HG03135 (cell line): ENCODE data around the gene KNG1.
"Not testable (repeated sequence)": the region's sequence is repeated elsewhere in the genome, so short reads cannot be mapped to it uniquely, and the experiment has no call there.

Source experiments
- ATAC-seq: cut with Tn5 transposase; IDR thresholded peaks from one replicate; pipeline ENCODE4 v1.9.1; 2021; ENCODE audit warnings: mild to moderate bottlenecking, moderate library complexity; ENCODE audit not compliant: unreplicated experiment

KNG1 gene

GRCh38 chr3:186717039-186717457 lies at the start of gene KNG1:
Gene KNG1, plus strand, starts transcription at chr3:186717359. Its CDS starts 184 bp downstream, at chr3:186717543.
- ATAC-seq, result no peak

DNA sequence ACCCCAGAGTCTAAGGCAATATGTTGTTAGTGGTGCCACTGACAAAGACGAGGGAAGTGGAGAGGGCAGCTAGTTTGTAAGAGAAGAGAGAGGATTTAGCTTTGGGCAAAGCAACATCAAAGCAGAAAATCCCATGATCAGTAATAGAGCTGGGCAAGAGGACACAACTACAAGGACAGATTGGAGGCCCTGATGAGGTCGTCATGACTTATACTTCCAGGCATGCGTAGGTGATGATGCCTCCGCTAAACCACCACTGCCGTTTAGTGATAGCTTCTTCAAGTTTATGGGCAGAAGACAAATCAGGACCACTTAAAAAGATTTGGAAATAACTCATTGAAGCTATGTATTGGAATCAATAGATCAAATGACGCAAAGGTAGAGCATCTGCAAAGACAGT lies 48.7 kb upstream of the KNG1 start:
- ATAC-seq, result no peak

- ATAC-seq, result no peak
Measured at GRCh38 chr3:186669378-186670084, 47.6 kb upstream of the KNG1 start.

GRCh38 chr3:186670155-186670554 lies 47.0 kb upstream of the KNG1 start:
- ATAC-seq, result no peak

- no peak for ATAC-seq
Measured at GRCh38 chr3:186671051-186671450, 46.1 kb upstream of the KNG1 start.

DNA sequence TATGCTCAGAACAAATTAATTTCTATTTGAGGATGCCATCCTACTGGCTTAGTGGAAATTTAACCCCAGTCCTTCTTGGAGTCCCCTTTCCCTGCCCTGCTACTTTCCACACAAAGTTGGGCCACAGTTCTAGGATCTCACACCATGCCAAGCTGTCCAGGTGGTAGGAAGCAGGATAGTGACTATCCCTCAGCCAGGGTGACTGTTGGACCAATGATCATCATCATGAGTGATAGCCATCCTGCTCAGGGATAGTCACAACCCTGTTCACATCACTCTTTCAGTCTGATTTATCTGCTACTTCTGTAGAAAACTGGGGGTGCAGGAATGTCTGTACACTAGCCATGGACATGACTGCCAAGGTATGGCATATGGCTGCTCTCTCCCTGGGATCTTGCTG lies 38.6 kb upstream of the KNG1 start:
- ATAC-seq, result no peak

GRCh38 chr3:186679151-186679550 lies 38.0 kb upstream of the KNG1 start:
- no peak for ATAC-seq

GRCh38 chr3:186680869-186681268 lies 36.3 kb upstream of the KNG1 start:
- no peak for ATAC-seq

GRCh38 chr3:186682812-186683211 lies 34.3 kb upstream of the KNG1 start:
- no peak for ATAC-seq

GRCh38 chr3:186683979-186684378 lies 33.2 kb upstream of the KNG1 start:
- no peak for ATAC-seq

DNA sequence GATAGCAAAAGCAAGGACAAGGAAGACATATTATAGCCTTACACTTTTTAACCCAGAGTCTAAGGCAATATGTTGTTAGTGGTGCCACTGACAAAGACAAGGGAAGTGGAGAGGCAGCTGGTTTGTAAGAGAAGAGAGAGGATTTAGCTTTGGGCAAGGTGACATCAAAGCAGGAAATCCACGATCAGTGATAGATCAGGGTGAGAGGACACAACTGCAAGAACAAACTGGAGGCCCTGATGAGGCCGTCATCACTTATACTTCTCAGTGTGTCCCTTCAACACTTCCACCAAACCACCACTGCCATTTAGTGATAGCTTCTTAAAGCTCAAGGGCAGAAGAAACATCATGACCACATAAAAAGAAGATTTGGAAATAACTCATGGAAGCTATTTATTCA lies 30.7 kb upstream of the KNG1 start:
- ATAC-seq, result not testable (repeated sequence)

GRCh38 chr3:186687120-186687651 lies 30.0 kb upstream of the KNG1 start:
- ATAC-seq, result no peak

DNA sequence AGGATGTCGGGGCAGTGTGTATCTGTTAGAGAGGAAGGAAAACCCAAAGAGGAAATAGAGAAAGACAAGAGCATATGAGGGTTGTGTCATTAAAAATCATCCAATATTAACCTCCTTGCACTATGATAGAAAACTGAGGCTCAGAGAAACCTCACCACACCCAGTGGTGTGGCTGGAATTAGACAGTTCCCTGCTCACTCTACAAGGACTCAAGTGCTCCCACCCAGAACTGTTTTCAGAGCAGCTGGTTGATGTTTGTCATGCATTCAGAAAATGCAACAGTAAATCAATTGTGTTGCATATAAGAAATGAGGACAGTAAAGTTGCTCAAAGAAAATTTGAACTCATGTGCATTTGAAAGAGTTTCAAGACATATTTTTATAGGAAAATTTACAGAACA lies 26.9 kb upstream of the KNG1 start:
- not testable (repeated sequence) for ATAC-seq

- ATAC-seq, result no peak
Measured at GRCh38 chr3:186691676-186692075, 25.5 kb upstream of the KNG1 start.

DNA sequence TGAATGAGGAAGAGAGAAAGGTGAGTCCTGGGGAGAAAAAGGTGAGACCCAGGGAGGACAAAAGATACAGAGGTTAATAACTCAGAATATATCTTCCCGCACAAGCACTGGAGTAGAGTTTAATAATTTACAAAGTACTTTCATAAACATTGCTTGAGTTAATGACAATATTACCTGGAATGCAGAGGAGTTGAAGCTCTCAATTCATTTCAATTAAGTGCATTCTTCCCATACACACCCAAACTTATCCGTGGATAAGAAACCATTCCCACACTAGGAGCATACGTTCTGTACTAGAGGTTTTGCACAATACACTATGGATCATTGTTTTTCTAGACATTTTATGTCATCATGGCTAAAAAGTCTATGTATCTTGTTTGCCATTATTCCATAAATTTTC lies 23.3 kb upstream of the KNG1 start:
- no peak for ATAC-seq

GRCh38 chr3:186694288-186695032 lies 22.7 kb upstream of the KNG1 start:
- no peak for ATAC-seq

DNA sequence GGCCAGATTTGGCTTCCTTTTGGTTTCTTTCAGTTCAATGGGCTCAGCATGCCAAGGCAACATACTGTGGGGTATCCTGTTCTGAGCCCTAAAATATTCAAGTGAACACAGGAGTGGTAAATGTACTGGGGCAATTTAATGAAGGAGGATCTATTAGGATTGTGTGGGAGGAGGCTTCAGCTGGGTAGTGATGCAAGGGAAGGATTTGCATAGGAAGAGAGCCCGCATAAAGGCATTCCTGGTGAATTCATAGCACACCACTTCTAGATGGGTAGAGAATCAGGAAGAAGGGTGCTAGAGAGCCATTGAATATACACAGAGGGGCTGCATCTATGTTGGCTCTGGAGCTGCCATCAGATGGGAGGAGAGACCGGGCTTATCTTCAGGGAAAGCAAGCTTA lies 20.6 kb upstream of the KNG1 start:
- ATAC-seq, result no peak

GRCh38 chr3:186697510-186697909 lies 19.6 kb upstream of the KNG1 start:
- ATAC-seq, result no peak

- no peak for ATAC-seq
Measured at GRCh38 chr3:186700267-186700666, 16.9 kb upstream of the KNG1 start.

GRCh38 chr3:186702451-186702850 lies 14.7 kb upstream of the KNG1 start:
- ATAC-seq, result not testable (repeated sequence)

DNA sequence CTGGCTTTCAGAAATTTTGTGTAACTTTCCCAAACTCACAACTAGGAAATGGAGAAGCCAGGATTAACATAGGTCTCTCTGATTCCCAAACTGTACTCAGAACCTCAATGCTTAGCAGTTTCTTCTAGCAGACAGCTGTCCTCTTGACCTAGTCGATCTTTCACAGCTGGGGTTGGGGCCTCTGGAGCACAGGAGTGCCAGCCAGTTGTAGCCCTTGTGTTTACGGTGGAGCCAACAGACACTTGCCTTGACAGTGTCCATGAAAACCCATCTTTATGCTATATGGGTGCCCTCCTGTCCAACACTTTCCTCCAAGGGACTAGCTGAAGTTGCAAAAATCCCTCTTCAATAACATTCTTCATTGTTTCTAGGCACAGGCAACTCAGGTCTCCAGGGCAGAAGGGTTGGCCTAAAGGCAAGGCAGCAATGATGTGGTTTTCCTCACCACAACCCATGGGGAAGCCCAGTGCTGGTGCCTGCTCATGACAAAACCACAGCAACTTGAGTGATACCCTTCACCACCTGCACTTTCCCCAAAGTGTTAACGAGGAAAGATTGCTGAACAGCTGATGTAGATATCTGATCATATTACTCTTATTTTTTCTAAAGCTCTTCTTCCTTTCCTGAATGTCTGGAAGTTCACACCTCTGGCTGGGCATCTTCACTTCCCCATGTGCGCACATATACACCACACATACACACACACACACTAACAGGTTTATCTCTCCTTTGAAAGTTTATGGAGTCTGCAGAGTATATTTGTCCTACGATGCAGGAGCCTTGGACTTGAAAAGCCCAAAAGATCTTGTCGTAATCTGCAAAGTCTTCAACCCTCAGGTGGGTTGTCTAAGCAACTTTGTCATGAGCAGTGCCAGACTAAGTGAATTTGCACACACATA lies 11.0 kb upstream of the KNG1 start:
- no peak for ATAC-seq
